Large intestine (tissue), 3 donors: ENCODE data around the gene CNGA3. TPM values are rescaled to one million over a fixed set of nuclear protein-coding genes. Genes with fewer than 3 reads are reported as not detected.

Source experiments
- DNase-seq, 2 donors: peaks; one replicate each; pipeline versions ENCODE4 v3.0.0 to v3.0.0-alpha.2; 2013
- H3K27ac ChIP-seq: one replicate; pipeline ENCODE4 v1.5.1; 2013; ENCODE audit warnings: low read length
- H3K27me3 ChIP-seq: 2 replicates; pipeline ENCODE4 v1.6.1; 2013; ENCODE audit warnings: low read length; ENCODE audit not compliant: control insufficient read depth, insufficient read depth
- H3K36me3 ChIP-seq: 2 replicates; pipeline ENCODE4 v1.6.1; 2013; ENCODE audit warnings: low read length; ENCODE audit not compliant: control insufficient read depth, insufficient read depth
- H3K4me1 ChIP-seq: one replicate; pipeline ENCODE4 v1.6.1; 2013; ENCODE audit warnings: low read length; ENCODE audit not compliant: control insufficient read depth, insufficient read depth
- H3K4me3 ChIP-seq: one replicate; pipeline ENCODE4 v1.5.1; 2013; ENCODE audit warnings: low read length
- H3K9me3 ChIP-seq: one replicate; pipeline ENCODE4 v1.6.1; 2013; ENCODE audit warnings: mild to moderate bottlenecking, low read depth, low read length, moderate library complexity; ENCODE audit not compliant: control insufficient read depth
- WGBS: methylation state at CpG from one replicate; pipeline ENCODE4 v1.1.5; 2013; ENCODE audit warnings: low lambda C conversion rate; ENCODE audit not compliant: insufficient coverage; 5-methylcytosine and 5-hydroxymethylcytosine counted together
- polyA plus RNA-seq: library from polyadenylated mRNA; unstranded; fragments of 120-200 nt; gene quantifications from one replicate; pipeline ENCODE4 v1.2.1, GENCODE V29; 2013

Gene CNGA3
- polyA plus RNA-seq, 1 donor = 2.3 TPM

DNA sequence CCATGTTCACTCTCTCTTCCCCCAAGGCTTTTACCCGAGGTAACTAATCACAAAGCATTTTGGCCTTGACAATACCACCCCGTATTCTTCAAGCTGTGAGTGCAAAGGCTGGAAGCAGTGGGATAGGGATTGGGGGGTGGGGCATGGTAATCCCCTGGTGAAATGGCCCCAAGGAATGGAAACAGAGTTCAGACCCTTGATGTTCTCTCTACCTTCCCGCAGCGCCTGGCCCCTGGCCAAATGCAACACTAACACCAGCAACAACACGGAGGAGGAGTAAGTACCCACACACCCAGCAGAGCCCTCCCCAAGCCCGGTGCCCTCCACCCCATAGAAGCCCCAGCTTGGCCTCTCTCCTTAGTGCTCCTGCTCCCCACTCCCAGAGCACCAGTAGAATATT lies 36.9 kb downstream of the CNGA3 start:
- H3K27me3 ChIP-seq = peaks cover 2% of the 10 kb centered on the region
- no peak overlapping the region for H3K27ac ChIP-seq
- no peak for DNase-seq
- no peaks in the 10 kb centered on the region for H3K9me3 ChIP-seq
- no peaks in the 10 kb centered on the region for H3K36me3 ChIP-seq
- no CpG with 5 or more reads among the region's 6 CpGs for WGBS
- no peaks in the 10 kb centered on the region for H3K4me1 ChIP-seq
- H3K4me3 ChIP-seq = no peak overlapping the region

DNA sequence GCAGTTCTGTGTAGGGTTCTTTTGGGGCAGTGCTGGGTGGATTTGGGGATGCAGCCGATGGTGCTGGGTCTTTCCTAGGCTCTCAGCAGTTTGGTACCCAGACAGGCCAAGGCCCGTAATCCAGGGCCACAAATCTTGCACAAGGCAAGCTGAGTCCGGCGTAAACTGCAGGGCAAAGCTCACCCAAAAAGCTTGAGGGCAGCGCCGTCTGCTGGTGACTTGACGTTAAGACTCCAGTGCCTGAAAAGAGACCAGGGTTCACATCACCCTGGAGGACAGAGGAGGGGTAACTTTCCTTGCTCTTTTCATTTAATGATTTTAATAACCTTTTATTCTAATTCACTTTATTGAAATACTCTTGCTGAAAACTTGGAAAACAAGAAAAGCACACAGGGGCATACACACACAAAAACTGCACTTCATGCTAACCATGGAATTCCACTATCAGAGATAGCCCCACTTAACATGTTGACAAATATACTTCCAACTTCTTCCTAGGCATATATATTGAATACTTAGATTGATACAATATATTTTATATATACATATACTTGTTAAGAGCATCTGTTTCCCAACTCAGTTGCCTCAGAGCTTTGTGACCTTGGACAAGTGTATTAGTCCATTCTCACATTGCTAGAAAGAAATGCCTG lies 38.9 kb downstream of the CNGA3 start:
- no CpG with 5 or more reads among the region's 7 CpGs for WGBS
- H3K27me3 ChIP-seq = no peaks in the 10 kb centered on the region

DNA sequence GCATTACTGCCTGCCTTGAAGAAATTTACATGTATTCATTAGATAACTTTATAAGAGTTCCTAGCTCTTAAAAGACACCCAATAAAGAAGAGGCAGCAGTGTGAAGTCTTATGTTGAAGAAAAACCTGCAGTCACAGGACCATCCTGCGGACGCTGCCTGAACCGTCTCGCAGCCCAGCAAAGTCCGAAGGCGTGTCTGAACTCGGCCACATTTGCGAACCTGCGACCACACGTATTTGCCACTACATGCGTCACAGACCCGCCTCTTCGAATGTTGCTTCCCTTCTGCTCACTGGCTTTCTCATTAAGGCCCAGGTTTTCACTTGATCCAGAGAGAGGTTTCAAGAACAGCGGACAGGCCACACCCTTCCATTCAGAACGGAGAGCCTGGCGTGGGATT lies 41.2 kb downstream of the CNGA3 start:
- no peaks in the 10 kb centered on the region for H3K36me3 ChIP-seq
- no peak overlapping the region for H3K4me3 ChIP-seq
- H3K4me1 ChIP-seq = no peaks in the 10 kb centered on the region
- no peak overlapping the region for H3K27ac ChIP-seq
- WGBS = no CpG with 5 or more reads among the region's 16 CpGs
- DNase-seq = no peak
- H3K9me3 ChIP-seq = no peaks in the 10 kb centered on the region
- H3K27me3 ChIP-seq = no peaks in the 10 kb centered on the region

More for the DNA sequence above, 38.9 kb downstream of the CNGA3 start:
- no peaks in the 10 kb centered on the region for H3K36me3 ChIP-seq
- DNase-seq = peak; percentile 58 to 74
- H3K27ac ChIP-seq = no peak overlapping the region
- no peaks in the 10 kb centered on the region for H3K4me1 ChIP-seq
- H3K9me3 ChIP-seq = no peaks in the 10 kb centered on the region
- H3K4me3 ChIP-seq = no peak overlapping the region

DNA sequence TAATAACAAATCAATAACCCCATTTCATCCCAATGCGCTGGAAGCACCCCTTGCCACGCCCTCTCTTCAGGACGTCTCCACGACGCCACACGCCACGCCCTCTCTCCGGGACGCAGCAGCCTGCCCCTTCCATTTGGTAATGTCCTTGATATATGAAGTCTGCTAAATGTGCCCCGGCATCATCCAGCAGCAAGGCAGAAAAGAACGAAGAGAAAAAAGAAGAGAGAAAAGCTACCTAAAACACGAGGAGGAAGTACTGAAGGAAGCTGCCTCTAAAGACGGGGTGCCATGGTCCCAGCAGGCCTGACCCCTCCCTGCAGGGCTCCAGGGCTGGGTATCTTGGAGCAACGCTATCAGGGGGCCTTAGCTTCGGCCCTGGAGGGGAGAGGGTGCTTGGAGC lies 41.8 kb downstream of the CNGA3 start:
- Histone ChIP-seq H3K4me3 (no peak overlapping the region), H3K4me1 (no peaks in the 10 kb centered on the region), H3K27ac (no peak overlapping the region), H3K9me3 (no peaks in the 10 kb centered on the region), H3K27me3 (no peaks in the 10 kb centered on the region), H3K36me3 (no peaks in the 10 kb centered on the region)
- no peak for DNase-seq
- WGBS = no CpG with 5 or more reads among the region's 15 CpGs

DNA sequence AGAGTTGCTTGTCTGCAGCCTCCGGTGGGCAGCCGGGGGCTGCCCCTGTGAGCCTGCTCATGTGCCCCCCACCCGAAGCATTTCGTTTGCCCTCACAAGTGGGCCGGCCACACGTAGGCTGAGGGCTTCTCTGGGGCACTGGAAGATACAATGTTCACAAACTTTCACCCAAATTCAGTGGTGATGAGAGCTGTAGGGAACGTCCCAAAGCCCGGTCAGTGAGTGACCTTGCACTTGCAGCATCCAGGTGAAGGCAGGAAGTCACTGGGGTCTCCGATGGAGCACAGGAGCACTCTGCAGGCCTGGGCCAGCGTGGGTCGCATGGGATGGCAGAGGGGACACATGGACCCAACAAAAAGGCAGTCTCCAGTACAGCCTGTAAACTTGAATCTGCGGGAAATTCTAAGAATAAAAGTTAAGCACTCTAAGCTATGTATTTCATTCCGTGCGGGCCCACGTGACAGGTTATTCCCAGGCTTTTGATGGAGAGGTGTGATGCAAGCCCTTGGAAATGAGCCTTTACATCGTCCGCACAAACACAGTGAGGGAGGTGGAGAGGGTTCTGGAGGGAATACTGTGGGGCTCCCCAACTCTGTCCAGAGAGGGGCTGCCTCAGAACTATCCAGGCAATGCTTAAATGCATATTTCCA lies 42.5 kb downstream of the CNGA3 start:
- Histone ChIP-seq H3K27me3 (no peaks in the 10 kb centered on the region), H3K4me1 (no peaks in the 10 kb centered on the region), H3K27ac (no peak overlapping the region), H3K4me3 (no peak overlapping the region), H3K9me3 (no peaks in the 10 kb centered on the region), H3K36me3 (no peaks in the 10 kb centered on the region)
- WGBS = 60% methylated on average over 1 of the region's 17 CpGs
- DNase-seq = no peak

DNA sequence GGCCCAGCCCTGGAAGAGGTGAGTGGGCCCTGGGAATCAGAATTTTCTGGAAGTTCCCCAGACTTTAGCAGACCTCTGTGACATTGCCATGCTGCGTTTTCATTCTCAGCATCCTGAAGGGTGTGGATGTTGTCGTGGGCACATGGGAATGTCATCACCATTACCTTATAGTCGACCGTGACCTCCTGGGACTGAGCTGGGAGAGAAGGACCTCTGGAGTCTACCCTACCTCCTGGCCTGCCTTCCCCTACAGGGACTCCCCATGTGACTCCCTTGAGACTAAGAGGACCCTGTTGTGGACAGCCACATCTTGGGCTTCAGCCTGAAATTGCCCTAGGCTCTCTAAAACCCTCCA lies 43.0 kb downstream of the CNGA3 start:
- Histone ChIP-seq H3K36me3 (no peaks in the 10 kb centered on the region), H3K4me3 (no peak overlapping the region), H3K4me1 (no peaks in the 10 kb centered on the region), H3K27ac (no peak overlapping the region), H3K9me3 (no peaks in the 10 kb centered on the region), H3K27me3 (no peaks in the 10 kb centered on the region)
- WGBS = no CpG with 5 or more reads among the region's 4 CpGs
- no peak for DNase-seq

DNA sequence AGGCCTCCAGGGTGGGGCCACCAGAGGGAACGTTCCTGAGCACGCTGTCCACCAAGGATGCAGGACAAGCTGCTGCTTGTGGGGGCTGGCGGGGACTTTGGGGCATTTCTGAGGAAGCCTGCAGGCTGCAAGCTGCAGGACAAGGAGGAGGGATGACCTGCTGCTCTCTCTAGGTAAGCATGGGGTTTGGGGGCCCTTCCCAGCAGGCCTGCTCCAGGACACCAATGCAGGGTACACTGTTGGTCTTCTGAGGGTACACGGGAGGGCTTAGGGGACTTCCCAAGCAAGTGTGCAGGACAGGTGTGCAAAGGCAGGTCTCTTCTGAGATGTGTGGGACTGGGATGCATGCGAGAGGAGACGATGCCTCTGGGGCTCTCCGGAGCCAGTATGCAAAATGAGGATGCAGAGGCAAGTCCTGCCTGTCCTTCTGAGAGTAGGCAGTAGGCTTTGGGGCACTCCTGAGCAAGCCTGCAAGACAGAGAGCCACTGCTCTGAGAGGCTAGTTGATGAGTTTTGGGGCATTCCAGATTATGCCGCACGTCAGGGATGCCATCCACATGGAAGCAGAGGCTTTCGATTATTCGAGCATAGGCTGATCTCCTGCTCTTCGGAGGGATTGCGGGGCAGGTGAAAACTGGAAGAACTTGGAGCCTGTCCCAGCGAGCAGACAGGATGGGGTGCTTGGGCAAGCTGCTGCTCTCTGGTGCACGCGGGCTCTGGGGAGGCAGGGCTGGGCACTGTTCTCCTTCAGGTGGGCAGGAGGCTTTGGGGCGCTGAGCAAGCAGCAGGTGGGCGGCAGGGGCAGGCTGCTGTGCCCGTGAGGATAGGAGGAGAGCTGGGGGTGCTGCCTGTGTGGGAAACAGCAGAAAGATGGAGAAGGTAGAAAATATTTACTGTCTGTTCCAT lies 44.6 kb downstream of the CNGA3 start:
- DNase-seq = no peak
- no peaks in the 10 kb centered on the region for H3K36me3 ChIP-seq
- H3K4me1 ChIP-seq = no peaks in the 10 kb centered on the region
- H3K9me3 ChIP-seq = no peaks in the 10 kb centered on the region
- H3K4me3 ChIP-seq = no peak overlapping the region
- WGBS = no CpG with 5 or more reads among the region's 19 CpGs
- peaks cover 2% of the 10 kb centered on the region for H3K27me3 ChIP-seq
- no peak overlapping the region for H3K27ac ChIP-seq

DNA sequence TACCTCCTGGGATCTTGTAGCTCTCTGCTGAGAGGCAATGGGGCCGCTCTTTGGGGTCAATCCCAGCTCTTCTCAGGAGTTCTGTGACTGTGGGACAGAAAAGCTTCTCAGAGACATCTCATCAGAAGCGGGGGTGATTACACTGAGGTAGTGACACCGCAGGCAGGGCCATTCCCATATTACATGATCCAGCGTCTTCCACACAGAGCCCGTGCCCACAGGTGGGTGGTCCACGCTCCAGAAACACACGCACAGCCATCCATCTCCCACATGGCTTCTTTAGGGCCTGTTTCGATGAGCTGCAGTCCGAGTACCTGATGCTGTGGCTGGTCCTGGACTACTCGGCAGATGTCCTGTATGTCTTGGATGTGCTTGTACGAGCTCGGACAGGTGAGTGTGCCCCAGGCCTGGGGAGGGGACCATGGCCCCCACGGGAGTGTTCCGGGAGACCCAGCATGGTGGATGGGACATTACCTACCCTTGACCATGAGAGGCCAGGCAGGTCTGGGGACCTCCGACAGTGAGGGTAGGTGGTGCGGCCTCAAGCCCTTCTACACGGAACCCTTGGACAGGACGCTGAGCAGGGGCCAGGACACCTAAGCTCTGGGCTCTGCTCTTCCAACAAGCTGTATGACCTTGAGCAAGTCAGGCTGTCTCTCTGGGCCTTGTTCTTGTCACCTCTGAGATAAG lies 45.5 kb downstream of the CNGA3 start:
- no peak overlapping the region for H3K27ac ChIP-seq
- H3K9me3 ChIP-seq = no peaks in the 10 kb centered on the region
- peaks cover 2% of the 10 kb centered on the region for H3K27me3 ChIP-seq
- H3K36me3 ChIP-seq = no peaks in the 10 kb centered on the region
- no peak overlapping the region for H3K4me3 ChIP-seq
- DNase-seq = no peak
- no peaks in the 10 kb centered on the region for H3K4me1 ChIP-seq
- WGBS = no CpG with 5 or more reads among the region's 18 CpGs

DNA sequence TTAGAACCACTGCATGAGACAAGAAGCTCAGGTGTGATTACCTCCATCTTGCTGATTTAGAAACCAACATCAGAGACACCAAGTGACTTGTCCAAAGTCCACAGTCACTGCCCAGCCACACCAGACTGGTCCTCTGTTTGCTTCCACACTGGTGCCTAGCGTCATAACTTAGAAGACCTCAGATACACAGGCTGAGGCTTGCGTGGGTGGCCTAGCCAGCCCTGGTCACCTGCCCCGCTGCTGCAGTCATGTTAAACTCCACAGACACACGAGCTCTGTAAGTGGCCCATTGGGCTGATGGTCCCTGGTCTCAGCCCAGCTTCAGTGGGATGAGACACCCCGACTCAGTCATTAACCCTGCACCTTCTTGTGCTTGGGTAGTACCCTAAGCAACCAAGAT lies 47.1 kb downstream of the CNGA3 start:
- no peaks in the 10 kb centered on the region for H3K4me1 ChIP-seq
- H3K27me3 ChIP-seq = peaks cover 6% of the 10 kb centered on the region
- H3K4me3 ChIP-seq = no peak overlapping the region
- H3K27ac ChIP-seq = no peak overlapping the region
- whole genome bisulfite sequencing = no CpG with 5 or more reads among the region's 5 CpGs
- no peaks in the 10 kb centered on the region for H3K9me3 ChIP-seq
- H3K36me3 ChIP-seq = no peaks in the 10 kb centered on the region
- DNase-seq = no peak

DNA sequence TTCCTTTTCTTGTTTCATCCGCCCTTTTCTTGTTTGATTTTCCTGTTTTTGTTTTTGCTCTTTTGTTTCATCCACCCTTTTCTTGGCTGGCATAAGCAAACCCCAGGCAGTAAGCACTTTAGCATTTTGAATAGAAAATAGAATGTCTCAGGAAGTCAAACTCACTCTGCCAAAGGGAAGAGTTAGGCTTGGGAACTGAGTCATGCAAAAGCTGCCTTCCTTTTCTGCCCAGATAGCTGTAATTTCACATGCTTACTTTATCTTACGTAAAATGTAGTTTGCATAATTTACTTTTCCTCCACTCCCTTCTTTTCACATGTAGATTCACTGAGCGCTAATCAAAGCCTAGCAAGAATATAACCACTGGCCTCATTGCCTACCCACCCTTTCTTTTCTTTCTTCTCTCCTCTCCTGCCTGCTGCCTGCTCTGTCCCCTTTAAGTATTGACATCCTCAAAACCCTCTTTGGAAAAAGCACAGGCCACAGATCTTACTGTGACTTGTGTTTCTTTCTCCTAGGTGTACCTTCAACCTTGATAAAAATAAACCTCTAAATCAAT lies 48.4 kb downstream of the CNGA3 start:
- Histone ChIP-seq H3K9me3 (no peaks in the 10 kb centered on the region), H3K27me3 (peaks cover 6% of the 10 kb centered on the region), H3K27ac (no peak overlapping the region), H3K4me1 (no peaks in the 10 kb centered on the region), H3K36me3 (no peaks in the 10 kb centered on the region), H3K4me3 (no peak overlapping the region)
- DNase-seq = no peak
- WGBS = 79% methylated on average over 3 of the region's 3 CpGs
